ENCODE measurements around the gene SEPTIN6. TPM values are rescaled to one million over a fixed set of nuclear protein-coding genes. Genes with fewer than 3 reads are reported as not detected.

The SEPTIN6 gene
- total RNA-seq (2022; extraction: Qiagen RNA extraction; ENCODE audit: low read depth) = 10.3 to 11.7 TPM (median 11.5 TPM) in 5 replicates

GRCh38 chrX:119693040-119693995 is at the start of gene SEPTIN6:
TSS of gene SEPTIN6 (minus strand) at chrX:119693168. CDS start at chrX:119693105, 63 bp downstream.

Other genes with a start within 250 kb of the SEPTIN6 start
- 604 to 771 TPM (median 752 TPM) in 5 replicates for gene SLC25A5, start 224.7 kb downstream of the SEPTIN6 start, total RNA-seq (2022; extraction: Qiagen RNA extraction; ENCODE audit: low read depth)
- 29.2 to 38.2 TPM (median 32.4 TPM) in 5 replicates for gene STEEP1, start 127.8 kb downstream of the SEPTIN6 start, total RNA-seq (2022; extraction: Qiagen RNA extraction; ENCODE audit: low read depth)
- 131 to 159 TPM (median 144 TPM) in 5 replicates for gene UBE2A, start 118.6 kb downstream of the SEPTIN6 start, total RNA-seq (2022; extraction: Qiagen RNA extraction; ENCODE audit: low read depth)
- 14.9 to 19.6 TPM (median 17.0 TPM) in 5 replicates for gene NKRF, start 86.7 kb downstream of the SEPTIN6 start, total RNA-seq (2022; extraction: Qiagen RNA extraction; ENCODE audit: low read depth)
- 0.29 TPM in 1 of 5 replicates, not detected in the others for gene SOWAHD, start 65.4 kb upstream of the SEPTIN6 start, total RNA-seq (2022; extraction: Qiagen RNA extraction; ENCODE audit: low read depth)
- gene RPL39, start 98.5 kb upstream of the SEPTIN6 start, total RNA-seq (2022; extraction: Qiagen RNA extraction; ENCODE audit: low read depth) = 3,268 to 6,888 TPM (median 3,499 TPM) in 5 replicates
- 17.9 to 30.4 TPM (median 18.7 TPM) in 5 replicates for gene UPF3B, start 159.8 kb upstream of the SEPTIN6 start, total RNA-seq (2022; extraction: Qiagen RNA extraction; ENCODE audit: low read depth)
- gene RNF113A, start 178.6 kb upstream of the SEPTIN6 start, total RNA-seq (2022; extraction: Qiagen RNA extraction; ENCODE audit: low read depth) = 28.7 to 34.0 TPM (median 30.2 TPM) in 5 replicates
- 228 to 396 TPM (median 256 TPM) in 5 replicates for gene NDUFA1, start 178.7 kb upstream of the SEPTIN6 start, total RNA-seq (2022; extraction: Qiagen RNA extraction; ENCODE audit: low read depth)
- gene AKAP14, start 202.7 kb upstream of the SEPTIN6 start, total RNA-seq (2022; extraction: Qiagen RNA extraction; ENCODE audit: low read depth) = not detected in 5 replicates